Ishikawa (cell line): ENCODE results near the gene SMAD5.

Experiments
- CREB1 ChIP-seq: IDR thresholded peaks from 2 replicates; pipeline ENCODE4 v1.6.1; 2012; ENCODE audit warnings: low read depth
- EGR1 ChIP-seq: IDR thresholded peaks from 2 replicates; pipeline ENCODE4 v1.6.1; 2012
- EP300 ChIP-seq: IDR thresholded peaks from 2 replicates; pipeline ENCODE4 v1.6.1; 2012; ENCODE audit warnings: borderline replicate concordance
- FOXM1 ChIP-seq: IDR thresholded peaks from 2 replicates; pipeline ENCODE4 v1.6.1; 2012; ENCODE audit warnings: low read depth, borderline replicate concordance
- NFIC ChIP-seq: IDR thresholded peaks from 2 replicates; pipeline ENCODE4 v1.6.1; 2012
- RAD21 ChIP-seq: IDR thresholded peaks from 2 replicates; pipeline ENCODE4 v1.6.1; 2012; ENCODE audit warnings: low read depth
- REST ChIP-seq: IDR thresholded peaks from 2 replicates; pipeline ENCODE4 v1.6.1; 2012; ENCODE audit warnings: low read depth, mild to moderate bottlenecking
- TAF1 ChIP-seq: IDR thresholded peaks from 2 replicates; pipeline ENCODE4 v1.6.1; 2012; ENCODE audit warnings: low read depth, mild to moderate bottlenecking
- TCF12 ChIP-seq: IDR thresholded peaks from 2 replicates; pipeline ENCODE4 v1.6.1; 2012; ENCODE audit warnings: low read depth
- TEAD4 ChIP-seq: IDR thresholded peaks from 2 replicates; pipeline ENCODE4 v1.6.1; 2012
- USF1 ChIP-seq: IDR thresholded peaks from 2 replicates; pipeline ENCODE4 v1.6.1; 2012
- YY1 ChIP-seq: IDR thresholded peaks from 2 replicates; pipeline ENCODE4 v1.6.1; 2012; ENCODE audit warnings: low read depth
- ZBTB7A ChIP-seq: IDR thresholded peaks from 2 replicates; pipeline ENCODE4 v1.6.1; 2012; ENCODE audit warnings: low read depth
- TF ChIP-seq, protein P1 (sequence below): IDR thresholded peaks from 2 replicates; pipeline ENCODE4 v1.6.1; 2012

- TF ChIP-seq RAD21 (no peak), TAF1 (no peak), TEAD4 (no peak), USF1 (no peak), EP300 (no peak), YY1 (no peak), NFIC (no peak), FOXM1 (no peak), EGR1 (no peak), TCF12 (no peak), ZBTB7A (no peak), CREB1 (no peak), REST (no peak)
- TF ChIP-seq, protein P1, sequence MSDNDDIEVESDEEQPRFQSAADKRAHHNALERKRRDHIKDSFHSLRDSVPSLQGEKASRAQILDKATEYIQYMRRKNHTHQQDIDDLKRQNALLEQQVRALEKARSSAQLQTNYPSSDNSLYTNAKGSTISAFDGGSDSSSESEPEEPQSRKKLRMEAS, result no peak
Measured at GRCh38 chr5:136141561-136141960, 8.9 kb downstream of the SMAD5 start.
